GM18507 (cell line): ENCODE data around the gene B4GALT4.
A peak's percentile ranks its signal among the peaks of the same experiment; 100 is the strongest.
"Not testable (repeated sequence)": the region's sequence is repeated elsewhere in the genome, so short reads cannot be mapped to it uniquely, and the experiment has no call there.

Source experiments
- DNase-seq: peaks from one replicate; pipeline ENCODE4 v3.0.0; 2011; ENCODE audit warnings: low read depth; ENCODE audit not compliant: insufficient read length; ENCODE audit errors: extremely low spot score
- FAIRE-seq: peaks from 2 replicates; lab custom pipeline; 2011; peaks lifted over from hg19 to GRCh38; lab: Jason Lieb, UNC

Gene B4GALT4, protein sequence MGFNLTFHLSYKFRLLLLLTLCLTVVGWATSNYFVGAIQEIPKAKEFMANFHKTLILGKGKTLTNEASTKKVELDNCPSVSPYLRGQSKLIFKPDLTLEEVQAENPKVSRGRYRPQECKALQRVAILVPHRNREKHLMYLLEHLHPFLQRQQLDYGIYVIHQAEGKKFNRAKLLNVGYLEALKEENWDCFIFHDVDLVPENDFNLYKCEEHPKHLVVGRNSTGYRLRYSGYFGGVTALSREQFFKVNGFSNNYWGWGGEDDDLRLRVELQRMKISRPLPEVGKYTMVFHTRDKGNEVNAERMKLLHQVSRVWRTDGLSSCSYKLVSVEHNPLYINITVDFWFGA

DNA sequence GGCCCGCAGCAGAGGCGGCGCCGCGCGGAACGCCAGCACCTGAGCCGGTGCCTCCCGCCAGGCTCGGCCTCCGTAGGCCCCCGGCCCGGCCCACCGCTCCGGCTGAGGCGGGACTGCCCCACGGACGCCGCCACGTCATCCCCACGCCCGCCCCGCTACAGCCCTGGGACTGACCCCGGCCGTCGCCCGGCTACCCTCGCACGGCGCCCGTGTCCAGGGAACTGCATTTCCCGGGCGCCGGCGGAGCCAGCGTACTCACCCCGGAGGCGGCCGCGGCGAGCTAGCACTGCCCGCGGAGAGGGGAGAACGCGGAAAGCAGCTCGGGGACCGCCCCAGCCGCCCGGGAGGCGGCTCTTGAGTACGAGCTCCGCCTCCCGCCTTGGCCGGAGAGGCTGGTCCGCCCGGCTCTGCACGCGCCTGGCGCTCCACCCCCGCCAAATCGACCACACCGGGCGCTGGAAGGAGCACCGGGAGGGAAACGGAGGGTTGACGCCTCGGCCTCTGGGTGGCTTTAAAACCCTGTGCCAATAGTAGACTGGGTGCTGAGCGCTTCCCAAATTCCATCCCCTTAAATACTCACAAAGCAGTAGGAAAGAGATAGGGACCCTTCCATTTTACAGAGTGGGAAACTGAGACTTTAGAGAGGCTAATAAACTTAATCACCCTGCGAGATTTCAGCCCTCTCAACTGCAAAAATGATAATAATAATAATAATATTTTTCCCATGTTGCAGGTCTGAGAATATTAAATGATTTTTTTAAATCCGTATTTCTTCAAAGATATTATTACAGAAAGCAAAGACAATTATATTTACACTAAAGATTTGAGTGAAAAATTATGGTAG is at the start of gene B4GALT4:
Gene B4GALT4, minus strand, starts transcription at position 288 of the 844 bp plus-strand sequence. CDS start 10,779 bp downstream, outside the sequence.
- DNase-seq: peak; percentile 64
- peak; percentile 90 for FAIRE-seq

DNA sequence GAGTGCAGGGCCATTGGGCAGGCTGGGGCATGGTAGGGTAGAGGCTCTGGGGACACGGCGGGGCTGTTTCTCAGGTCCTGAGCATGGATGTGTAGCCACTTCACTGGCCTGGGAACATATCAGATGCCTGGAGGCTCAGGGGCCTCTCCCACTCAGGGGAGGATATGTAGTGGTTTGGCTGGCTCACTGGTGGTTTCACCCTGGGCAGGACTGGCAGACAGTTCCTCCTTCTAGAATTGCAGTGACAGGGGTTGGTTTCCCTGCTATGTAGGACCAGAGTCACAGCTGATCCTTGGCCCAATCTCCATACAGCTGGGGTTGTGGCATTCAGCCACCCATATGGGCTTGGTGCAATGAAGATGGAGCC is 48.7 kb upstream of the B4GALT4 start:
- DNase-seq (no peak), FAIRE-seq (peak; percentile 21)

DNA sequence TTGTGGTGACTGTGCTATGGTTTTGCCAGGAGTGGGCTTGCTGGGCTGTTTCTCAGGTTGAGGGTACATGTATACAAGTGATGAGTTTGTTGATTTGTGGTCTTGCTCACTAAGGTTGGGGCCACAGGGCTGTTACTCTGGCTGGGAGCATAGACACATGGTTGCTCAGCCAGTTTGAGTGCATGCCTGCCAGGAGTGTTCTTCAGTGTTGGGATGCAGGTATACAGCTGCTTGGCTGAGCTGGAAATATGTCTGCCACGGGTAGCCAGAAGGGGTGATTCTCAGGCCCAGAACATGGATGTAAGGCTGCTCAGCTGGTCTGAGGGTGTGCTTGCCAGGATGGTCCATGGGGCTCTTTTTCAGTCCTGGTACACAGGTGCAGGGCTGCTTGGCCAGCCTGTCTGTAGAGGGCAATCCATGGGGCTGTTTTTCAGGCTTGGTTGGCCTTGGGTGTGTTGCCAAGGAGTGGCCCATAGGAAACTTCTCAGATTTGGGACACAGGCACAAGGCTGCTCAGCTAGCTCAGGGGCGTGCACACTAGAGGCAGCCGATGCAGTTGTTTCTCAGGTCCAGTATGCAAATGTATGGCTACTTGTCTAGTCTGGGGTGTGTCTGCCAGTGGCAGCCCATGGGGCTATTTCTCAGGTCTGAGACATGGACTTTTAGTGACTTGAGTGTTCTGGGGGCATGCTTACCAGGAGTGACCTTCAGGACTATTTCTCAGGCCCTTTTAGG is 48.2 kb upstream of the B4GALT4 start:
- no peak for FAIRE-seq
- DNase-seq: no peak

DNA sequence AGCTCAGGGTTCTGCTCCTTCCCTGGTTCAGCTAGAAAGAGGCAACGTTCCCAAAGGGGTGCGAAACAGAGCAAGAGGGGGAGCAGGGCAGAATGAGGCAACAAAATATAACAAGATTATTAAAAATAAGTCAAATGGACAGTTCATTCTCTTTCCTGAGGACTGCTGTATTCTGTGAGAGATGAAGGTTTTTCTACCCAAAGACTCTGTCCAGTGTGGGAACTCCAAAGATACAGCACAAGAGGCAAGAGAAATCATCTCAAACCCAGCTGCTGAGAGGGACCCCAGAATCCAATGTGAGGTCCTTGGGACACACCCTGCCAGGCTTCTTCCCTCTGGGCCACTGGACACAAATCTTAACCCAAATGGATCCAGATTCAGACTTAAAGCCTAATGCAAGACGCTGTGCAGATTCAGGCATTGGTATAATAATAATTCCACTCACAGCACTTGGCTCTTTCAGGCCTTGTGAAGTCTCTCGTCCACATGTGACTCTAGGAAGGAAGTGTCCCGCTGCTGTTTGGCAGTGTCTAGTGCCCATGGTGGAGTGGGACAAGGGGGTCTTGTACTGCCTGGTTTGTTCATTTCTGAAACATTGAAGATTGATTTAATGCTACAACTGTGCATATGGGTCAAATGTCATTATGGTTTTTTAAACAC is 39.0 kb upstream of the B4GALT4 start:
- FAIRE-seq (no peak), DNase-seq (no peak)

DNA sequence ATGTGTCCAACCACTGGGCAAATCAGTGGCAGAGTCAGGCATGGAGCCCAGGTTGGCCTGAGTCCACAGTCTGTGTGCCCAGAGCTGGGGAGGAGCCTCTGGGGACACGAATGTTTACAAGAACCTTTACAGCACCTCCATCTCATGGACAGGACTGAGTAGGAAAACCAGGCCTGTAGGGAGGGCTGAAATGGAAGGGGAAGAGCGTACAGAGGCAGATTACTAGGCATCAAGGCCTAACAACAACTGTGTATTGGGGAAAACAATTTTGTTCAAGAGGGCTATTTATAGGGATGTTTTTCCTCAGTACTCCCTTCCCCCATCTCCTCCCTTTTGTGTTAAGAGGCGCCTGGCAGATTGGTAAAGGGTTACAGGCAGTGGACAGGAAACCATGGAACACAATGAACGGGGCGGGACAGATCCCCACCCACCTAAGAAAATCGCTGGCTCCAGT is 38.5 kb upstream of the B4GALT4 start:
- FAIRE-seq: no peak

DNA sequence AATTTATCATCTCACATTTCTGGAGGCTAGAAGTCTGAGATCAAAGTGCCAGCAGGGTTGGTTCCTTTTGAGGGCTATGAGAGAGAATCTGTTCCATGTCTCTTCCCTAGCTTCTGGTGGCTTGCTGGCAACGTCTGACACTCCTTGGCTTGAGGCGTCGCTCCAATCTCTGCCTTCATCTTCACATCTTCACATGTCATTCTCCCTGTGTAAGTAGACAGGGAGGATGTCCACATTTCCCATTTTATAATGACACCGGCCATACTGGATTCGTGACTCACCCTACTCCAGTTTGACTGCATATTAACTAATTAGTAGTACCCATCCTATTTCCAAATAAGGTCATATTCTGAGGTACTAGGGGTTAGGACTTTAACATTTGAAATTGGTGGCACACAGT is 36.0 kb upstream of the B4GALT4 start:
- FAIRE-seq (no peak), DNase-seq (no peak)

More for the DNA sequence above, 38.5 kb upstream of the B4GALT4 start:
- DNase-seq: no peak

DNA sequence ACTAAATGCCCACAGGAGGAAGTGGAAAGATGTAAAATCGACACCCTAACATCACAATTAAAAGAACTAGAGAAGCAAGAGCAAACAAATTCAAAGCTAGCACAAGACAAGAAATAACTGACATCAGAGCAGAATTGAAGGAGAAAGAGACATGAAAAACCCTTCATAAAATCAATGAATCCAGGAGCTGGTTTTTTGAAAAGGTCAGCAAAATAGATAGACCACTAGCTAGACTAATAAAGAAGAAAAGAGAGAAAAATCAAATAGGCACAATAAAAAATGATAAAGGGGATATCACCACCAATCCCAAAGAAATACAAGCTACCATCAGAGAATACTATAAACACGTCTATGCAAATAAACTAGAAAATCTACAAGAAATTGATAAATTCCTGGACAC is 29.5 kb upstream of the B4GALT4 start:
- FAIRE-seq, DNase-seq: not testable (repeated sequence)

DNA sequence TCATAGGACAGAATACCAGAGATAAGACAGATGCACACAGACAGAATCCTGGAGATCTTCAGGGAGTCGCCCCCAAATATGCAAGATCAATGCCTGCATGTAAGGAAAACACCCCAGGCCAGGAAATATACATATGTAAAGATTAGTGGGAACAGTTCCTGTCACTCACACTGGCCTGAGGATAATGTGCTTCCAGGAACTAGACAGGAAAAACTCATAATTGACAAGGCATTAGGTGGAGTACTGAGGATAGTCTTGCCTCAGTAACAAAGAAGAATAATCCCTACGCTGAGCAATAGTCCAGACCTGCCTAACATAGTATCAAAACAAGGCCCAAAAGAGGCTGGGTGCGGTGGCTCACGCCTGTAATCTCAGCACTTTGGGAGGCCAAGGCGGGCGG is 20.4 kb upstream of the B4GALT4 start:
- no peak for FAIRE-seq
- no peak for DNase-seq

DNA sequence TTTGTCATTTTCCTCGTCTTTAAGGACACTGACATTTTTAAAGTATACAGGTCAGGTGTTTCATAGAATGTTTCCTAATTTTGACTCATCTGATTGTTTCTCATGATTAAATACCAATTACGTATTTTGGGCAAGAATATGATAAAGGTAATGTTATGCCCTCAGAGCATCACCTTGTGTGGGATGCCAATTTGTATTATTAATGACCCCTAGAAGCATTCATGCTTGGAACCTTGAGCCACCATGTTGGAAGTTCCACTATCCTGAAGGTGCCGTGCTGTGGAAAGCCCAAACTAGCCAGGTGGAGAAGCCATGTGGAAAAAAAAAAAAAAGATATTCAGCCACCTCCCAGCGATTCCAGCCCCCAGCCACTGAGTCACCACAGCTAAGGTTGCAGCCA is 19.1 kb upstream of the B4GALT4 start:
- FAIRE-seq: no peak

DNA sequence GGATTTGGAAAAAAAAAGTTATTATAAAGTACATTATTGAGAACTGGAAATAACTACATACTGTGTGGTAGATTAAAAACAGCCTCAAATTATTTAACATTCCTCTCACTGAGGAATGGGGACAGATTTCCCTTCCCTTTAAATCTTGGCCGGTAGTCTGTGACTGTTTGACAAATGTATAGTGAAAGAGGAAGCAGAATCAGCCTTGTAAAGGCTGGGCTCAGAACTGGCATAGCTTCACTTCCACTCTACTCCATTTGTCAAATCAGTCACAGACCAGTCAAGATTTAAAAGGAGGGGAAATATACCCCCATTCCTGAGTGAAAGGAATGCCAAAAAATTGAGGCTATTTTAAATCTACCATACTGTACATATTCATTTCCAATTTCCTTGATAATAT is 18.2 kb upstream of the B4GALT4 start:
- DNase-seq (no peak), FAIRE-seq (peak; percentile 90)

More for the DNA sequence above, 19.1 kb upstream of the B4GALT4 start:
- no peak for DNase-seq

DNA sequence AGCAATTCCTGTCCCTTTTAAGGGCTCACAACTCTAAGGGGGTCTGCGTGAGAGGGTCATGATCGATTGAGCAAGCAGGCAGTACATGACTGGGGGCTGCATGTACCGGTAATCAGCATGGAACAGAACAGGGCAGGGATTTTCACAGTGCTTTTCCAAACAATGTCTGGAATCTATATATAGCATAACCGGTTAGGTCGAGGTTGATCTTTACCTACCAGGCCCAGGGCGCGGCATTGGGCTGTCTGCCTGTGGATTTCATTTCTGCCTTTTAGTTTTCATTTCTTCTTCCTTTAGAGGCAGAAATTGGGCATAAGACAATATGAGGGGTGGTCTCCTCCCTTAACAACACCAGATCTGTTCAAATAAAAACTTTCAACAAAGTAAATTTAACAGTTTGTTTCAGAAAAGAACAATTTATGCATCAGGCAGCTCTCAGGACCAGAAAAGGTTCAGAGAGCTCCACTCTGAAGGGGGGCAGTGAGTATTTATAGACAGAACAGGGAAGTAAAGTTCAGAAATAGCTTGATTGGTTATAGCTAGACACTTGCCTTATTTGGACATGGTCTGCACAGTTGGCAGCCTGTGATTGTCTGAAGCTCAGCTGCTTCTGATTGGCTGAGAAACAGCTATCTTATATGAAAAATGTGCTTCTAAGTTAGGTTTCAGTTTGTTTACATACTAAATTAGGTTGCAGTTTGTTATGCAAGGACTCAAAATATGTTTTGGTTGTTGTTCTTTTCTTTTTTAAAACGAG is 17.2 kb upstream of the B4GALT4 start:
- peak; percentile 73 for FAIRE-seq
- no peak for DNase-seq

DNA sequence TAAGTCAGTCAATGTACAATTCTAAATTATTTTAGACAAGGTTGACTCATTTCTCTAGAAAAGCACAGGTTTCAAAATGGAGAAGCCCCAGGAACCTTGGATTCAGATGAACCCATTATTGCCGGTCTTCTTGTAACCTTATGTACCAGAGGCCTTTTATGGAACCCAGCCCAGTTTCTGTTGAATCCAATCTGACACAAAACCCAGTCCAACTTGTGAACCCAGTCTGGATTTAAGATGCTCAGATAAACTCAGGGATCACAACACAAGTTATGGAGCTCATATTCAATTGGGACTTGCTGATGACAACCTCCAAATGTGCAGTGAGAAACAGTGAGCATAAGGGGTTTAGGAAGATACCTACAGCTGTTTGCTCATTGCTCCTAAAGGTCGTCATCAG is 16.4 kb upstream of the B4GALT4 start:
- DNase-seq (no peak), FAIRE-seq (no peak)

DNA sequence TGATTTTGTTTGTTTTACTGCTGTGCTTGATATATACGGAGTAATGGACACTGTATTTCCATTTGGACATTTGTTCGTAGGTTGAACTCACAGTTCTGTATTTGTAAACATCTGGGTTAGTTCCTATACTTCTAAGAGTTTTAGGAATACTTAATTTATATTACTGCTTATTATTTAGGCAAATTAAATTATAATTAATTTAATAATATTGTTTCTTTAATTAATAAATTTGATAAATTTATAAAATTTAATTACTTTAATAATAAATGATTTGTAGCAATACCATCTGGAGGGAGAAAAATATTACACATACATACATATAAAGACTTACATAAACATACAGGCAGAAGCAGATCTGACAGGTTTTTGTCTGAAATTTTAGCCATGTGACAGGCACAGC is 14.5 kb upstream of the B4GALT4 start:
- DNase-seq (no peak), FAIRE-seq (no peak)

DNA sequence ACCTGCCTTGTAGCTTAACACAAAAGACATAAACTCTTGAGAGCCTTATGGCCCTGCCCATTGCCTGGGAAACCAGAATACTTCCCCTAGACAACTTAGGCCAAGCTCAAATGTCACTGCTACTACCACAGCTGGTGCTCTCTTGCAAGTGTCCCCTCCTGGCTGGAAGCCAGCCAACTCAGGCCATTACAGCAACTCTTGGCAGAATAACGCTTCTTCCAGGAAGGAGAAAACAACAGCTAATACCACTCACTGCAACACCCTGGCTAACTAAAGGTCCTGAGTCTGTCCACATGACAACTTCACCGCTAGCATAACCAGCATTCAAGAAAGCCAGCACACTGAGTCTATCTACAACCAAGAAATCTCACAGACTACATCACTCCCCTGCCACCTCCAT is 5.1 kb upstream of the B4GALT4 start:
- FAIRE-seq: no peak
- DNase-seq: no peak

DNA sequence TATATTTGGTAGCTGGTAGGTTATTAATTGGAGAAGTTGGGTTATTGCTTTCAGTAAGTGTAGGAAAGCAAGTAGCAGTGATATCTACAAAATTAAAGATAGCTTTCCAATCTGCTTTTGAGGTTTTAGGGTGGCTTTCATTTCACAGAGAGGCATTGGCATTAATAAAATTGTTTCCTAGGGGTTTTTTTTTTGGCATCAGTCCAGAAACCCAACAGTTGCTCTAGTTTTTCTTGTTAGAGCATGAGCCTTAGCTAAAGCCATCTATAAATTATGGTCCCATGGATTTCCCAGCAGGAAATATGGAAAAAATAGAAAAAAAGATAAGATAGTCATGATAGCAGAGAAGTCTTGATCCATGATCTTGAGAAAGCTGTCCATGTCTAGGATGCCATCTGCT is 3.0 kb upstream of the B4GALT4 start:
- DNase-seq (no peak), FAIRE-seq (no peak)

DNA sequence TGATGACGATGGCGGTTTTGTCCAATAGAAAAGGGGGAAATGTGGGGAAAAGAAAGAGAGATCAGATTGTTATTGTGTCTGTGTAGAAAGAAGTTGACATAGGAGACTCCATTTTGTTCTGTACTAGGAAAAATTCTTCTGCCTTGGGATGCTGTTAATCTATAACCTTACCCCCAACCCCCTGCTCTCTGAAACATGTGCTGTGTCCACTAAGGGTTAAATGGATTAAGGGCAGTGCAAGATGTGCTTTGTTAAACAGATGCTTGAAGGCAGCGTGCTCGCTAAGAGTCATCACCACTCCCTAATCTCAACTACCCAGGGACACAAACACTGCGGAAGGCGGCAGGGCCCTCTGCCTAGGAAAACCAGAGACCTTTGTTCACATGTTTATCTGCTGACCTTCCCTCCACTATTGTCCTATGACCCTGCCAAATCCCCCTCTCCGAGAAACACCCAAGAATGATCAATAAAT is 2.4 kb upstream of the B4GALT4 start:
- FAIRE-seq, DNase-seq: not testable (repeated sequence)

DNA sequence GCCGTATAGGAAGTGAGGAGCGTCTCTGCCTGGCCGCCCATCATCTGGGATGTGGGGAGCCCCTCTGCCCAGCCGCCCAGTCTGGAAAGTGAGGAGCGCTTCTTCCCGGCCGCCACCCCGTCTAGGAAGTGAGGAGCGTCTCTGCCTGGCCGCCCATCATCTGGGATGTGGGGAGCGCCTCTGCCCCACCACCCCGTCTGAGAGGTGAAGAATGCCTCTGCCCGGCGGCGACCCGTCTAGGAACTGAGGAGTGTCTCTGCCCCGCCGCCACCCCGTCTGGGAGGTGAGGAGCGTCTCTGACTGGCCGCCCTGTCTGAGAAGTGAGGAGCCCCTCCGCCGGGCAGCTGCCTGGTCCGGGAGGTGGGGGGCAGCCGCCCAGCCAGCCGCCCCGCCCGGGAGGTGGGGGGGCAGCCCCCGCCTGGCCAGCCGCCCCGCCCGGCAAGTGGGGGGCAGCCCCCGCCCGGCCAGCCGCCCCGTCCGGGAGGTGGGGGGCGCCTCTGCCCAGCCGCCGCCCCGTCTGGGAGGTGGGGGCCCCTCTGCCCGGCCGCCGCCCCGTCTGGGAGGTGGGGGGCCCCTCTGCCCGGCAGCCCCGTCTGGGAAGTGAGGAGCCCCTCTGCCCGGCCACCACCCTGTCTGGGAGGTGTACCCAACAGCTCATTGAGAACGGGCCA is 1.8 kb upstream of the B4GALT4 start:
- FAIRE-seq, DNase-seq: not testable (repeated sequence)

DNA sequence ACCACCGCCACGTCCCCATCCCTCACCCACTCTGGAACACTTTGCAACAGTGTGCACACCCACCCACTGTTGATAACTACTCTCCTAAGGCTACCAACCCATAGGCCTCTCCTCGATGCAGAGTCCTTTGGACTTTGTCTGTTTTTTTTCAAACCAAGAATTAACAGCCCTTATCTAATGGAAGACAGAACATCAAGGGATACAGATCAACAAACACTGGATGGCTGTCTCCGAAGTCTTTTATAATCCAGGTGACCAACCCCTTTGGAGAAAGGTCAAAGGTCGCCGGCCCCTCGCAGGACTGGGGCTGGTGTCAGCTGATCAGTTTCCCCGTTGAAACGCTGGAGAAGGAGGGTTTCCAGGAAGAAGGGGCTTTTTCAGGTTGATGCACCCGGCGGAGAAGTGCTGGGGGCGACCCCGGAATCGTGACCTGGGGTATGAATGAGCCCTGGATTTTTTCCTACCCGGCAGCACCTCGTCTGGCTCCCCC is 532 bp downstream of the B4GALT4 start:
- no peak for DNase-seq
- no peak for FAIRE-seq
